HFFc6 (cell line): Measurements from ENCODE around the gene GCDH. TPM values are rescaled to one million over a fixed set of nuclear protein-coding genes. Genes with fewer than 3 reads are reported as not detected.

Experiments used
- DNase-seq: peaks from one replicate; pipeline ENCODE4 v3.0.0-alpha.2; 2018
- H3K27ac Mint-ChIP-seq: 2 replicates; pipeline ENCODE4 v1.8.0; 2020; ENCODE audit warnings: mild to moderate bottlenecking, mixed read lengths
- H3K27me3 Mint-ChIP-seq: 2 replicates; pipeline ENCODE4 v1.8.0; 2021; ENCODE audit warnings: mild to moderate bottlenecking, moderate library complexity, mixed read lengths; ENCODE audit not compliant: insufficient read depth
- H3K36me3 Mint-ChIP-seq: 2 replicates; pipeline ENCODE4 v1.8.0; 2021; ENCODE audit warnings: low read depth, mixed read lengths
- H3K4me1 Mint-ChIP-seq: 2 replicates; pipeline ENCODE4 v1.8.0; 2020; ENCODE audit warnings: low read depth, mixed read lengths
- H3K4me3 Mint-ChIP-seq: 2 replicates; pipeline ENCODE4 v1.8.0; 2020; ENCODE audit warnings: mild to moderate bottlenecking, moderate library complexity, mixed read lengths
- H3K9me3 Mint-ChIP-seq: 2 replicates; pipeline ENCODE4 v1.8.0; 2020; ENCODE audit warnings: mild to moderate bottlenecking, mixed read lengths
- CTCF ChIP-seq: fragments of 200-600 bp; sonication (generic); IDR thresholded peaks from 2 replicates; pipeline ENCODE4 v1.5.0; 2021; ENCODE audit warnings: antibody characterized with exemption, mild to moderate bottlenecking
- total RNA-seq, 6 experiments: library from RNA; stranded (reverse); fragmentation: NEBNext Ultra II Directional; extraction: Animal tissue kit (Norgen Biotek cat#: 25700); gene quantifications; 2 replicates in 1 of 6; 3 replicates in 5 of 6; pipeline ENCODE4 v1.2.3, GENCODE V29; 2021

Gene GCDH
- total RNA-seq, 6 experiments from 2014 or later, result 20.6 to 24.6 (median 21.1) TPM

GRCh38 chr19:12847159-12848139 lies 43.5 kb upstream of the GCDH start:
- Mint-ChIP-seq H3K27me3 (peaks cover 22% of the 10 kb centered on the region), H3K36me3 (no peaks in the 10 kb centered on the region), H3K27ac (no peak overlapping the region), H3K4me1 (no peaks in the 10 kb centered on the region; the same call in 1 of the 2 replicates), H3K4me3 (peak overlapping the region; percentile 78), H3K9me3 (no peaks in the 10 kb centered on the region)
- peak; percentile 100 for TF ChIP-seq CTCF
- DNase-seq, result peak; percentile 77

DNA sequence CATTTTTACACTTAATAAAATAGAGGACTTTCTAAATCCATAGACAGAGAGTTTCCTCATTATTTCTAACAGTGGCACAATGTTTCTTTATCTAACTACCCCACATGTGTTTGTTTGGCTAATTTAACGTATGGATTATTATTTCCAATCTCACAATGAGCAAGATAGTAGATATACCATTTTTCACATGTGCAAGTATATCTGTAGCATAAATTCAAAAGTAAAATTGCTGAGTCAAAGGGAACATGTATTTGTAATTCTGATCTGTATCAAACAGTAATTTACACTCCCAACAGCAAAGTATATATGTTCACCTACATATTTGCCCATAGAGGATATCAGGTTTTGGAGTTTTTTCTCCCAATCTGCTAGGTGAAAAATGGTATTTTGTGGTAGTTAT lies 34.3 kb upstream of the GCDH start:
- peaks cover 2% of the 10 kb centered on the region for H3K27me3 Mint-ChIP-seq
- H3K36me3 Mint-ChIP-seq, result no peaks in the 10 kb centered on the region
- H3K4me3 Mint-ChIP-seq, result no peak overlapping the region
- no peak for DNase-seq
- TF ChIP-seq CTCF, result no peak
- H3K9me3 Mint-ChIP-seq, result peaks cover 3% of the 10 kb centered on the region; the same call in 1 of the 2 replicates
- H3K27ac Mint-ChIP-seq, result no peak overlapping the region
- no peaks in the 10 kb centered on the region for H3K4me1 Mint-ChIP-seq

DNA sequence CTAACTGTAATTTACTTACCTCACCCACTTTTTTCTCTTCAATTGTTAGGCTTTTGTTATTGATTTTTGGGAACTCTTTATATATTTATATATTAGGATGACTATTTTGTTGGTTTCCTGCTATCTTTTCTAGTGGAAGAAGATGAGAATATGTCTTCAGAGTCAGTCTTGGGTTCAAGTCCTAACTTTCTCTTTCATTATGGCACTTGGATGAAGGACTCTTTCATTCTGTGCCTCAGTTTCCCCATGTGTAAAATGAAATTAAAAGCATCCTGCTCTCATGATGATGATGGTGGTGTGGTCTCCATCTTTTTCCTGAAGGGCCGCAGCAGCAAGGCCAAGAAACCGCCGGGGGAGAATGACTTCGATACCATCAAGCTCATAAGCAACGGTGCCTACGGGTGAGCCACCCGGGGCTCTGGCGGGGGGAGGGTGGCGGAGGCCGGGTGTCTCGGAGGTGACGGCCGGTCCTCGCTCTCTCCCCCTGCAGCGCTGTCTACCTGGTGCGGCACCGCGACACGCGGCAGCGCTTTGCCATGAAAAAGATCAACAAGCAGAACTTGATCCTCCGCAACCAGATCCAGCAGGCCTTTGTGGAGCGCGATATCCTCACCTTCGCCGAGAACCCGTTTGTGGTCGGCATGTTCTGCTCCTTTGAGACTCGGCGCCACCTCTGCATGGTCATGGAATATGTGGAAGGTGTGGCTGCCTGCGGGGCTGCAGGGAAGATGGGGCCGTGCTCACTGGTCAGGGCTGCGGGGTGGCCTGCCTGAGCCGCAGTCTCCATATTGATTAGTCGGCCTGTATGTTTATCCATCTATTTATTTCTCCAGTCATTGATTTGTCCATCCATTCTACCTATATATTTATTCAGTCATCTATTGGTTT lies 32.7 kb upstream of the GCDH start:
- Mint-ChIP-seq H3K36me3 (no peaks in the 10 kb centered on the region), H3K4me3 (no peak overlapping the region), H3K27me3 (peaks cover under 1% of the 10 kb centered on the region), H3K9me3 (peaks cover 3% of the 10 kb centered on the region; the same call in 1 of the 2 replicates), H3K27ac (no peak overlapping the region), H3K4me1 (no peaks in the 10 kb centered on the region)
- TF ChIP-seq CTCF, result no peak
- DNase-seq, result no peak

- H3K27me3 Mint-ChIP-seq, result peaks cover 2% of the 10 kb centered on the region
- DNase-seq, result no peak
- no peak overlapping the region for H3K27ac Mint-ChIP-seq
- peaks cover 3% of the 10 kb centered on the region; the same call in 1 of the 2 replicates for H3K9me3 Mint-ChIP-seq
- TF ChIP-seq CTCF, result no peak
- no peak overlapping the region for H3K4me3 Mint-ChIP-seq
- no peaks in the 10 kb centered on the region for H3K4me1 Mint-ChIP-seq
- H3K36me3 Mint-ChIP-seq, result no peaks in the 10 kb centered on the region
Observed at GRCh38 chr19:12859546-12859945, 31.4 kb upstream of the GCDH start.

DNA sequence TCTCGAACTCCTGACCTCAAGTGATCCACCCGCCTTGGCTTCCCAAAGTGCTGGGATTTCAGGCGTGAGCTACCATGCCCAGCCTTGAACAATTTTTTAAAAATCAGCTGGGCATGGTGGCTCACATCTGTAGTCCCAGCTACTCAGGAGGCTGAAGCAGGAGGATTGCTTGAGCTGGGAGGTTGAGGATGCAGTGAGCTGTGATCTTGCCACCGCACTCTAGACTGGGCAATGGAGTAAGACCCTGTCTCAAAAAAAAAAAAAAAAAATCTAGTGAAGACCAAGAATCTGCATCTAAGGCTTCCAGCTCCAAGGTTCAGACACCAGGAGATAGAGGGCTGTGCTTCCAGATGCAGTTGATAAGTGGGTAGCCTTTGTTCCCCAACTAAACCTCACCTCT lies 26.8 kb upstream of the GCDH start:
- Mint-ChIP-seq H3K27ac (no peak overlapping the region), H3K9me3 (no peaks in the 10 kb centered on the region), H3K4me3 (no peak overlapping the region), H3K27me3 (peaks cover 2% of the 10 kb centered on the region), H3K36me3 (no peaks in the 10 kb centered on the region), H3K4me1 (no peaks in the 10 kb centered on the region)
- no peak for DNase-seq
- TF ChIP-seq CTCF, result no peak
